Stimulated activated CD8-positive, alpha-beta memory T cell treated with anti-CD3 and anti-CD28 coated beads, Interleukin-12 subunit alpha, Interleukin-12 subunit beta, amount 100 ng/mL, for 24 hours (primary cell): ENCODE data around the gene CORO6.
A peak's percentile ranks its signal among the peaks of the same experiment; 100 is the strongest.

ENCODE experiments used
- DNase-seq: peaks from one replicate; pipeline ENCODE4 v3.0.0-alpha.2; 2020; ENCODE audit errors: extremely low read depth

Gene CORO6

DNA sequence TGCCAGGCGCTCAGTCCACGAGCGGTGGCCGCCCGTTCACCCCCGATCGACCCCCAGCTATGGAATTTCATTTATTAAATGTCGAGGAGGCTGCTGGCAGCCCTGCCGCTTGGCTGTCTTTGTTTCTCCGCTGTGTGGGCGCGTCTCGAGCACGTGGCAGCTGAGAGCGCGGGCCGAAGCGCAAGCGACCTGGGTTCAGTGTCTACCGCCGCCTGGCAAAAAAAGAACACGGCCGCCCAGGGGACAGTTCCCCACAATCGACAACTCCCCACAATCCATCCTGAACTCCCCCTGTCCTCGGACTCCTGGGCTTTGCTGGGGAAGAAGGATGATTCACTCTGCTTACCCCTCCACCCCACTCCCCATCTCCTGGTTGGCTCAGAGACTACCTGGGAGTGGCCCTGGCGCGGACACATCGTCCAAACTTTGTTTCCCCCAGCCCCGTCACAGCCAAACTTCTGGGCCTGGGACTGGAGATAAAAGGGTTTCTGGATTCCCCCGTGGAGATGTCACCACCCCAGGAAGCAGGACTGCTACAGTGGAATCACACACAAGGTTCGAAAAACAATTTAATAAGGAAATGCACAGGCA lies 31.5 kb downstream of the CORO6 start:
- no peak for DNase-seq

DNA sequence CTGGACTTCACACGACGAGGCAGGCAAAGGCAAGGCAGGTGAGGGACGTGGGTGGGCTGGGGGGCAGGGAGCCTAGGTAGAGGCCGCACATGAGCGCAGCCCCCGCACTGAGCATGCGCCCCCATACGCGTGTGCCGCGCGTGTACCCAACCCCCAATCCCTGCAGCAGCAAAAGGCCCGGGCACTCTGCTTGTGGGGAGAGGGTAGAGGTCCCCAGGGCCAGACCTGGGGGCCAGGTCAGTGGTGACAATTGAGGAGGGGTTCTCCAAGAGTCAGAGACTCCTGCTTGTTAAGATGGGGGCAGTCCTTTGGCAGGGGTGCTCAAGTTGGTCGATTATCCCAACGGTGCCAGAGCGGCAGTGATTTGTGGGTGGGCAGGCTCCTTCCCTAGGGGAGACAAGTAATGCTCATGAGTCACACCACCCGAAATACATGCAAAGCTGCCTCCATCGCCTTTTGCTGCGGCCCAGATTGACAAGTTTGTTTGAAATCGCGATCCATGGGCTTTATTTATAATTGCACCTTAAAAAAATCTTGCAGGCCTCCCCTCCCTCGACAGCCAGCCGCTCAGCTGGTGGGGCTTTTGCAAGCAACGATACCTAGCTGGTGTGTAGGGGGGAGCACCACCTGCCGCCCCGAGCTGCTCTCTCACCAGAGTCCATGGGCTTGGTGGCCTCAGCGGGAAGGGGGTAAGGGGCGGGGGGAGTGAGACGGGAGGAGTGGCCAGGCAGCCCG lies 32.1 kb downstream of the CORO6 start:
- DNase-seq: no peak

DNA sequence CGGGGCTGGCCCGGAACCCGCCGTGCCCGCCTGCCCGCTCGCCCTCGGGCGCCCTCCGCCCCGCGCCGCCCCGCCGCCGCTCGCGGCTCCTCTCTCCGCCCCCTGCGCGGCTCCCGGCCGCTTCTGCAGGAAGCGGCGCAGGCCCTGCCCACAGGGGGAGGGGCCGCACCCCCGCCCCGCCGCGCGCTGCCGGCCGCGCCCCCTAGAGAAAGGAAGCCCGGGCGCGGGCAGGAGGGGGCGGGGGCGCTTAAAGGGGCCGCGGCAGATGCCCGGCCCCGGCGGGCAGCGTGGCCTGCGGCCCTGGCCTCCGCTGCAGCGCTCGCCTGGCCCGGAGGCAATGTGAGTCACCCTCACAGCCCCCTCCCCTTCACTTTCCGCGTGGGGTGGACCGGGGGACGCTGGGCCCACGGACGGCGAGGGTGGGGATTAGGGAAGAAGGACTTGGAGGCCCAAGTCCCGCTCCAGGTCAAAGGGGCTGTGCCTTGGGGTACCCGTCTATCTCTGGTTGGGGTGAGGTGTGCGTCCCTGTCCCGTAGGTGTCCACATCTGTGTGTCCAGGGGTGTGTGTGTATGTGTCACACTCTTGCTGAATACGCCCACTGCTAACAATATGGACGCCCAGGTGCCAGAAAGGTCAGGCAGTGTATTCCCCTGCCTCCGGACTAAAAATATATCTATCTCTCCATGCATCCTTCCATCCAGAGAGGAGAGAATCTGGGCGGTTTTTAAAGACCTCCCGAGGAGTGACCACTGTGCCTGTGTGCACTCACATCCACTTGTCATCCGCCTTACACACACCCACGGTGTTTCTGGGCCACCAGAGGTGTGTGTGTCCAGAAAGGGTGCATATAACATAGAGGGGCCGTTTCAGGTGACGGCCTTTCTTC lies 32.9 kb downstream of the CORO6 start, which contains the start of gene GIT1:
TSS of gene GIT1 (minus strand) at position 125 of the 887 bp plus-strand sequence. CDS start 270 bp downstream, outside the sequence.
- DNase-seq: peak; percentile 72

DNA sequence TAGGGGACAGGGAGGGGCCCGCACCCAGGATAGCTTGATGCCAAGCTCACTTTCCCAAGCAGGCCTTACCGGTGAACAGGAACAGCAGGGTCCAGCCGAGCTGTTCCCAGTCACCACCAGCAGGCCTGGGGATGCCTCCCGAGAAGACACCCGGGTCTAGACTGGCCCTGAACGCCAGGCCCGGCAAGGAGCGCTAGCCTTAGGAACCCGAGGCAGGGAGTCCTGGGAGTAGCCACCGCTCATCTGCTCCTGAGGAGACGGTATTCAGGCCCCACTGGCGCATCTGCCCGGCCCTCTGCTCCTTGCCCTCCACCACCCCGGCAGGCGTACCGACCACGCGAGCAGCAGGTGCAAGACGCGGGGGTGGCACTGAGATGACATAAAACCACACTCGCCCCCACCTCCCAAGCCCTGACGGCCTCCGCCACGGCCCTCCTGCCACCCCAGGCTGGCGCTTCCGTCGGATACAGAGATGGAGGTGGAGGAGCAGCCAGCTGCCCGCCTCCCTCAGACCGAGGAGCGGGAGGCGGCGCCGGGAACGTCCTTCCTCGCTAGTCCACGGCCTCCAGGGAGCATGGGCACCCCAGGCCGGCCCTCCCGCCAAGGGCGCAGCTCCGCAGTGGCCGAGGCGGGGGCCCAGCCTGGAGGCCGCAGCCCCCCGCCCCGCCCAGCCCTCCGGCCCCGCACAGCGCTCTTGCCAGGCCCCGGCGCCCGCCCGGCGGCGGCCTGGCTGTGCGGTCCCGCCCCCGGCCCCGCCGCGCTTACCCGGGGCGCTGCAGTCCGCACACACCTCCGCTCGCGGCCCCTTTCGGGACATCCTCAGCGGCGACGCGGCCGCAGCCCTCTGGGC lies 33.9 kb downstream of the CORO6 start:
- DNase-seq: no peak

DNA sequence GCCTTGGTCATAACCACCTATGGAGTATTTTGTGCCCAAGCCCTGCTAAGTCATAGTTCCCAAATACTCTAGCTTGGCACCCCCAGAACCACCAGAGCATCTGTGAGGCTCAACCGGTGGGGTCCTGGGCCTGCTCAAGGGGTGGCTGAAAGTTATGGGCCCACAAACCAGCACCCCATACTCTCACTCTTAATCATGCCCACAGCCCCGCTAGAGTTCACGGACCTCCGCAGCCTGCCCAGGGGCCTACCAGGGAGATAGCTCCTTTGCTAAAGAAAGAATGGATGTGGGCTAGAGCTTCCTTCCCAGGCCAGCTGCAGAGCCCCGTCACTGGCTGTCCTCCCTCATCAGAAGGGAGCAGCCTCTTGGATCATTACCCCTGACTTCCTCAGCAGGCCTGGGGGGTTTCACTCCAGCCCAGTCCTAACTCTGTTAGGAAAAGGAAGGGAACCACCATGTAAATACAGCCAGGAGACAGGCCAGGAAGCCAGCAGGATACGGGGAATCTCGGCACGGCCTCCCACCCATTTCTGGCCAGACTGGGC lies 34.6 kb downstream of the CORO6 start:
- DNase-seq: no peak

DNA sequence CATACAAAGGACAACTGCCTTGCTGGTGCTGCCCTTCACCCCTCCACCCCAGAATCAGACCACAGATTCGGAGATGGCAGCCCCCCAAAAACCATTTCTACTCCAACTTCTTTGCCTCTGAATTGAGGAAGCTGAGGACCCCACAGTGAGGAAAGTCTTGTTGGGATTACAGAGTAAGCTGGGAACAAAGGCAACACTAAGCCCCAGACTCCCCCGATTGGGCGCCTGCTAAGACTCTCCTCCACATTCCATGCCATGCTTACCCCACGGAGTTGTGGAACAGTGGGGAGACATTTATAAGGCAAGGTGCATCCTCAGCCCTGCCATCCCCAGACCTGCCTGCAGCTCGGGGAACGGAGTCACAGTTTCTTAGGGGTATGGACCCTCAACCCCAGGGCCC lies 35.1 kb downstream of the CORO6 start:
- DNase-seq: no peak

DNA sequence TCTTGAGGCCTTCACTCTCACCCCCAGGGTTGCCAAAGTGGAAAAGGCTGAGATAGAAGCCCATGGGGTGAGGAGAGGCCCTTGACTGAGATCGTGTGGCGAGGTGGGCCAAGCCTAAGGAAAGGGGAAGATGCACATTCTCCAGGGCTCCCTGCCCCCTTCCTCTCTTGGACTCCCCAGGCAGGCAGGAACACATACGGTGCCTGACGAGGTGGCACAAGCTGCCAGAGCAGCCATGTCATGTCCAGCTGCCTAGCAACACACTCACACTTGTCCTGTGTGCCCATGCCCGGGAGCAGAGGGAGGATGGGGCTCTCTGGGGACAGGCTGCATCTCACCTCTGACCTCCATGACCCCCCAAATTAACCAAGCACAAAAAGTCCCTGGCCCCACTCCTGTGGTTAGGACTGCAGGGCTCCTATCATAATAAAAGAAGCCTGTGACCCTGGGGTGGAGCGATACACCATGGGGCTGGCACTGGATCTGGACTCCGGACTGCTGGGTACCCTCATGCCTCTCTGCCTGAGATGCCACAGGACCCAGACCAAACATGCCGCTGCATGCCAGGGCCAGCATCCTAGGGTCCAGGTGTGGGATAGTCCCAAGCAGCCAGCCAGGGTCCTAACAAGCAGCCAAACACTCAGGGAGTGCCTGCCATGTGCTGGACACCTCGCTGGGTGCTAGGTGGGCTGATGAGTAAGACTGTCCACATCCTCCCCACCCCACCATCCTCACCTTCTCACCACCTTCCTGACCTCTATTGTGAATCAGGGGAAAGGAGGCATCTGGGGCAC lies 35.8 kb downstream of the CORO6 start:
- no peak for DNase-seq

DNA sequence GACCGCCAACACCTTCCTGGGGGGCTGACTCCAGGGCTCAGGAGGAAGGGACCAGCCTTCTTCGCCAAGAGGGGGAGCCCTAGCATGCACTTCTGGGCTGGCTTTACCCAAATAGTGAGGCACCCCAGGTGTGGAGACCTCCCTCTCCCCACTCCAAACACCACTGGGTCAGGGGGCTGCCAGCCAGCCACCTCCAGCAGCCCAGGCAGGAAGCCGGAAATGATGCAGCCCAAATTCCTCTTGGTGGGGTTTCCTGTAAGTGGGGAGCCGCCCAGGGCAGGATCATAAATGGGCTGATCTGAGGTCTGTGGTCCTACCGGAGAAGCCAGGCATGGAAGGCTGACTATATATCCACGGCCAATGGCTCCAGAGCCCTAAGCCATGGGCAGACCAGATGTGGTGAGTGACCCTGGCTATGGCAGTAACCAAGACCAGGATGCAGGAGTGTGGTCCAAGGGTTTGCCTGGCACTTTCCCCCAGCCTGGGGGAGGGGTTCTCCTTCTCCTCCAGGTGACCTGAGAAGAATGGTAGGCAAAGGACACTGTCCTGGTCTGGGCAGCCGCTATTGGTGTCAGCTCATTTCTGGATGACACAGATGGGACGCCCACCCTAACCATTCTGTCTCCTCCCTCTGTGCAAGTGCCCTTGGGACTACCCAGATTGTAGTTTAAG lies 37.5 kb downstream of the CORO6 start:
- no peak for DNase-seq

DNA sequence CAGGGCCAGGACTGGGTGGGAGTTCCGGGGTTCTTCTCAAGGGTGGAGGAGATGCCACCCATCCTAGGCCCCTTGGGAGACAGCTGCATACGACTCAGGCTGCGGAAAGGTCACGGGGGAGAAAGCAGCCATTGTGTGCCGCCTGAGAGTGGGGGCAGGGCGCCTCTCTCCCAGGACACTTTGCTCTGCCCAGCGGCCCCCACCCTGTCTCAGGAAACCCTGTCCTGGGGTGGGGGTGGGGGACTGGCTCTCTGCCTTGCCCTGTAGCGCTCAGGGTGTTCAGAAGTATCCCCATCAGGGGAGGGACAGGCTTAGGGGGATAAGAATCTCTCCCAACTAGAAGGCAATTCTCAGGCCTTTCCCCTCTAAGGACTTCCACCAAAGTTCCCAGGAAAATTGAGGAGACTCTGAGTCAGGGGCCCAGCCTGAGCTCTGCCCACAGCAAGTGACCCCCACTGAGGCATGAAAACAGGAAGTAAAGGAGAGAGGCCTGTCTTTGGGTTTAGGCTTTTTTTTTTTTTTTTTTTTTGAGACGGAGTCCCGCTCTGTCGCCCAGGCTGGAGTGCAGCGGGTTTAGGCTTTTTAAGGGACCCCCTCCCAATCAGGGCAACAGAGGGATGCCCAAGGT lies 38.1 kb downstream of the CORO6 start:
- no peak for DNase-seq

DNA sequence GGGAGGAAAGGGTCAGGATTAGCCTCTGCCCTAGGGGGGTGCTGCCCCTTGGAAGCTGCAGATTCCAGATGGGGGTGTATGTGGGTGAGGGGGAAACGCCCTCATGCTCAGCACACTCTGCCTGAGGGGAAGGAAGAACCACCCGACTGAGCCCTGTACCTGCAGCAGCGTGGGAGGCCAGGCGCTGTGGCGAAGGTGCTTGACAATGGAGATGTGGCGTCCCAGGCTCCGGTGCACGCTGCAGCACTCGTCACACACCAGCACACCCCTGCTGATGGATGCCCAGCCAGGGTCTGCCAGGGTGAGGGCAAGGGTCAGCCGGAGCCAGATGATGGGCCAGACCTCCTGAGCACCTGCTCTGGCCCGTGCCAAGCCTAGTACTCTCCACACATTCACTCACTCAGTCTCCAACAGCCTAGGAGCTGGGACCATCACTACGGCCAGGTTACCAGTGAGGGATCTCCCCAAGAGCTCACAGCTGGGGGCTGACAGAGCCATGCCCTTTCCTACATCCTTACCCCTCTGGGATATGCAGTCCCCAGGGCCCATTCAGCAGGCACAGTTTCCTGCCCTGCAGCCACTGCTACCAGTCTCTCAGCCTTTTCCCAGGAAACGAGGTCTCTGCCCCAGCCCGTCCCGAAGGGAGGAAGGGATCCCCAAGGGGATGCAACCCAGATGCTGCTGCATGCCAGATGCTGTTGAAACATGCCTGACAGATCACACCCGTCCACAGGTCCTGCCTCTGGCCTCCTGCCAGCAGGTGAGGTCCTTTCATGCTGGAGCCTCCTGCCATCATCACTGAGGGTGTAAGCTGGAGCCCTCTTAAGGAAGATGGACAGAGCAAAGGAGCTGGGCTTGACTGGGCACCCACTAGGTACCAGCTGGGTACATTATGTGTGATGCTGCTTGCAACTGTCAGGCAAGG lies 39.1 kb downstream of the CORO6 start:
- no peak for DNase-seq

DNA sequence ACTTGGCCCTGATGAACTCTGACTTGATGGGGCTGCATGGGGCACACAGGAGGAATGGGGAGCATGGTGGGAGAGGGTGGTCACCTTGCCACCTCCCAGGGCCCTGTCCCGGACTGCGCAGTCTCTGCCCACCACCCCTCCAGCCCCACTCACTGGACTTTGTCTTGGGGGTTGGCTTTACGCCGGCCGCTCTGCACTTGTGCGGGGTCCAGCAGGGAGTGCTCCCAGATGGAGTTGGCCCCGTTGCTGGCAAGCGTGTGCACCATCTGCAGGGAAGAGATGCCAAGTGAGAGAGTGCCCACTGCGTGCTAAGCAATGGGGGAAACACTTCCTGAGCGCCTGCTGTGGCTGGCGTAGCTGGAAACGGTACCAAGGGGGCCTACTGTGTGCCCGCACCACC lies 39.9 kb downstream of the CORO6 start:
- no peak for DNase-seq

DNA sequence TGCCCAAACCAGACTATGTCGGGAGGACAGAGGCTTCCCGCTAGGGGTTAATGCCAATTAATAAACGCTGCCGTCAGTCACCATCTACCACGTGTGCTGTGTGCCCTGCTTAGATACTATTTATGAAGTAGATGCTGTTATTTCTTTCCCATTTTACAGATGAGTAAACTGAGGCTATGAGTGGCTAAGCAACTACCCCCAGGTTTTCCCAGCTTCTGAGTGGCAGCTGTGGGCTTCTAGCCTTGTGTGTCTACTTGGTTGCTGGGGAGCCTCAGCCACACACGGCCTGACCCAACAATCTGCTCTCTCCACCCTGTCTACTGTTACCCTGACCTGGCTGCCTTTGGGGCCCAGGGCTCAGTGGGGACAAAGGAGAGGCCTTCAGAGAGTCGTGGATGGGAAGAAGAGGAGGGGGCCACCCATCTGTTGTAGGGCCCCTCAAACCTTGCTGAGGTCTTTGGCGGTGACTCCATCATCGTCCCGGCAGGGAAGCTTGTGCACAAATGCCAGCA lies 40.4 kb downstream of the CORO6 start:
- no peak for DNase-seq

DNA sequence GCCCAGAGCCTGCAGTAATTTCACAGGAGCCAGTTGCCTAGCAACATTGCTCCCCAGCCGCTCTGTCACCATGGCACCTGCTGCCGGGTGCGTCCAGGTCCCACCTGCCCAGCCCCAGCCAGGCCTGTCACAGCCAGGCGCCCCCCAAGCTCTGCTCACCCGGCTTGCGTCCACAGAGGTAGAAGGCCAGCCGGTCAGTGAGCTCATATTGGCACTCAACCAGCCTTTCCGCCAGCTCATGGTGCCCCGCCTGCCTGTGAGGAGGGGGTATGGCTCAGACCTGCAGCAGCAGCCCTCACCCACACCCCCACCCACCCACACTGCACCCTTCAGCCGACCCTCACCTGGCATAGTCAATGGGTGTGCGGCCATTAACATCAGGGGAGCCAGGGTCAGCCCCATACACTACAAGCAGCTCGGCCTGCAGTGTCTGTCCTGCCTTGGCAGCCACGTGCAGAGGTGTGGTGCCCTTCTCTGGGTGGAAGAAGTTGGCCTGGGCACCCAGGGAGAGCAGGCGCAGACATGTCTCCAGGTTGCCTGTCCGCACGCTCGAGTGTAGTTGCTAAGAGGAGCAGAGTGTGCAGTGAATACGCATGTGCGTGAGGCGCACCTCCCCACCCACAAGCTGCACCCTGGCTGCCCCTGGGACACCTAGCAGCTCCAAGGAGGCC lies 41.0 kb downstream of the CORO6 start:
- no peak for DNase-seq

DNA sequence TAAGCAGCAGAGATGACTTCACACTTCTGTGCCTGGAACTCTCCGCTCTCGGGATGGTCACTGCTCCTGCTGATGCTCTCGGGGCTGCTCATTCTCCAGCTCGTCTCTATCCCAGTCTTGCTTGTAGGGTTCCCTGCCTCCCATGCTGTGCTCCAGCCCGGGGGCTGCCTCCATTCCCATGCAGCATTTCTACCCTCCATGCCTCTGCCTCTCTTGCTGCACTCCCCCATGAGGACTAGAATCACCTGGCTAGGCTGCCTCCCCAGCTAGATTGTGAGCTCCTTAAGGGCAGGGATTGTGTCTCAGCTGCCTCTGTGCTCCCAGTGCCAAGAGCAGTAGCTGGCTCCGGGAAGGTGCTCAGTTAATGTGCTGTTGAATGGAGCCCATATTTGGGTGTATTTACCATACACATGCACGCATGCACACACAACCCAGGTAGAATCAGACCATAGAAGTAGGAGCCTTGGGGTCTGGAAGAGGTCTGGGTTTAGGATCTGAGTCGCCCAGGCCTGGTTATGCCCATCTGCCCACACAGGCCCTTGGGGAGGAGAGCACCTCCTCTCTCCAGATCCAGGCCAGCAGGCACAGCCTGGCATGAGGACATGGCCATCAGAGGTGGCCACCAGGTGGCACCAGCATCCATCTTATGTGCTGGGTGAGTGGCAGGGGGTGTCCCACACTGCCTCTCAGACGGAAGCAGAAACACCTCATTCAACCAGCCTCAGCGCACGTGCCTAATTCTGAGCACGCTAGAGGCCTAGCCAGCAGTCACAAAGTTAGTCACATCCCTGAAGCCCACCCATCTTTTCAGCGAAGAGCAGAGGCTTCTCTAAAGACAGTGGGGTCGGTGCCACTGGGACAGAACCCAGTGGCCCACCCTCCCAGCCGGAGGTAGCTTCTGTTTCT lies 42.6 kb downstream of the CORO6 start:
- DNase-seq: peak; percentile 78

DNA sequence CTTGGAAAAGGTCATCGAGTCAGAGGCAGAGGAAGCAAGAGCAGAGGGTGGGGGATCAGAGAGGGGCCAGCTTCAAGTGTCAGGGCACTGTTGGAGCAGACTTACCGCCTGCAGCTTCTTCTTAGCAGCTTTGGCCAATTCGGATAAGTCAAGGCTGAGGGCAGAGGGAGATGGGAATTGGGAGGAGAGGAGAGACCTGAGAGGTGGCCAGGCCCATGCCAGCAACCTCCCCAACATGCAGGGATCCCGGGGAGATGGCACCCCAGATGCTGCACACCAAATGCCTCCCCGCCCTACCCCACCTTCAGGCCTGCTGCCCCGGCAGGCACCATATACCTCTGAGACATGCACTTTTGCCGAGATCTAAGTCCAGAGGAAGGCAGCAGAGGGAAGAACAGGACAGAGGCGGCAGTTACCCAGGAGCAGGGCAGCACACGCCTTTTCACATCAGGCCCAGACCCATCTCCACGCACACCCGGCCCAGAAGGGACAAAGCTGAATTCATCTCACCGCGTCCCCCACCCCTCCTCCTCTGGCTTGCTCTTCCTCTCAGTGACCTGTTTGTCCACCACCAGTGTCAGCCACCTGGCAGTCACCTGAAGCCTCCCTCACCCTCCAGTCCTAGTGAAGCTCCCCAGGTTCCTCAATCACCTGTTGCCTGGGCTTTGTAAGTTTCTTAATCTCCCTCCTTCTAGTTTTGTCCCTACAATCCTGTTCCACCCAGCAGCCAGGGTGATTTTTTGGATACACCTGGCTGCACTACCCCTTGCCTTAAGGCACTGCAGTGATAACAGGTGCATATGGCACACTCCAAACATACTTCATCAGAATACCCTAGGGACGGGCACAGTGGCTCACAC lies 43.9 kb downstream of the CORO6 start:
- DNase-seq: no peak
